ENCODE data around the gene CFAP221.

The CFAP221 gene

GRCh38 chr2:119544075-119544938 lies at the start of gene CFAP221:
Gene CFAP221 (plus strand): TSS chr2:119544449. CDS start chr2:119546132, 1,683 bp downstream.
- peak; percentile 52 for DNase-seq

- no peak for DNase-seq
Observed at GRCh38 chr2:119495948-119496347, 48.3 kb upstream of the CFAP221 start.

DNA sequence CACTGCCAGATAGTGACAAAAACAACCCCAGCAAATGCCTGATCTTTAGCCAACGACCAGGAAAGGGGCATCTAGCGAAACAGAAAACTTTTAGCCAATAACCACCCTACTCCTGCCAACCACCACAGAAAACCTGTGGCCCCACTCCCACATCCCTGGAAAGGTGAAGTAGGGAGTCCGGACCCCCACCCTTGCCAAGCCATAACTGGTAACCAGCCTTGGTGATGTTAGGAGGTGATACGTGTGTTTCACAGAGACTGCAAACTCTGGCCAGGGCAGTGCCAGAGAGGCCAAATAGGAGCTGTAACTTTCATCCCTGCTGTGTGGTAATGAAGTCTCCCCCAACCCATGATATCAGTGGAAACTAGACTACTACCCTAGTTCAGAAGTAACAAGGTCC lies 47.6 kb upstream of the CFAP221 start:
- no peak for DNase-seq

DNA sequence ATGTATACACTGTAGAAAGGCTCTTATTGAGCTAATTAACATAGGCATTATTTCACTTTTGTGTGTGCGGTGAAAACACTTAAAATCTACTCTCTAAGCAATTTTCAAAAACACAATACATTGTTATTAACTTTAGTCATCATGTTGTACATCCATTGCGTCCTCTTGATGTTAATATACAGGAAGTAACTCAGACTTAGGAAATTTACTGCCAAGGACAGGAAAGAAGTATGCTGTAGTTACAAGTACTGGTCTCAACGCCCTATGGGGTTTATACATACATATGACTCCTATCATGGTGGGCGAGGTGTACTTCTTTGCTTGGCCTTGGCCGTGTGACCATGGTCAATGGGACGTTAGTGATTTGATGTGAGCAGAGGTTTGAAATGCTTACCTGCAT lies 35.5 kb upstream of the CFAP221 start:
- DNase-seq = no peak

DNA sequence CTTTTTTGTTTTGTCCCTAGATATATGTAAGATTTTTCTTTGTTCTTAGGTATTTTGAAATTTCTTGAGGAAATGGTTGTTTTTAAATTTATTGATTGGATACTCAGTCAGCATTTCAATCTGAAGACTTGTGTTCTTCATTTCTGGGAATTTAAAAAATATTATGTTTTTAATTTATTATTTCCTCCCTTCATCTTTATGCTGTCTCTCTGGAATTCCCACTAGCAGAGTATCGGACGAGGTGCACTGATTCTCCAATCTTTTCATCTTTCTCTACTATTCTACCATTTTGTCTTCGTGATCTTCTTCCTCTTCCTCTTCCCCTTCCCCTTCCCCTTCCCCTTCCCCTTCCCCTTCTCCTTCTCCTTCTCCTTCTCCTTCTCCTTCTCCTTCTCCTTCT lies 32.3 kb upstream of the CFAP221 start:
- no peak for DNase-seq

GRCh38 chr2:119512946-119513345 lies 31.3 kb upstream of the CFAP221 start:
- no peak for DNase-seq

- DNase-seq = no peak
Observed at GRCh38 chr2:119513832-119514231, 30.4 kb upstream of the CFAP221 start.

- no peak for DNase-seq
Observed at GRCh38 chr2:119516121-119516520, 28.1 kb upstream of the CFAP221 start.

DNA sequence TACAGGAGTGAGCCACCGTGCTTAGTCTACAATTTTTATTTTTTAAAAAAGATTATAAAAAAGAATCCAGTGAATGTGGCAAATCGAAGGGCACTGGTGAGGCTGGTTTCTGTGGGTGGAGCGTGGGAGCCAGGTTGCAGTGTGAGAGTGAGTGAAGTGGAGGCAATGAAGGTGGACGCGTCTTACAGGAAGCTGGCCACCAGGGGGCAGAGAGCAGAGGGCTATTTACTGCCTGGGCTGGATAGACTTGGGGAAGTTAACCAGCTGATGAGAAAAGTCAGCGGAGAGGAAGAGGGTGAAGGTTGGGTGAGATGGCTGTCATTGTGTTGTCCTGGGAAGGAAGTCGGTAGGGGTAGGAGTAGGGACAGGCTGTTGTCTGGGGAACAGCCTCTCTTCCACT lies 26.8 kb upstream of the CFAP221 start:
- peak; percentile 48 for DNase-seq

- no peak for DNase-seq
Observed at GRCh38 chr2:119518401-119519056, 25.7 kb upstream of the CFAP221 start.

DNA sequence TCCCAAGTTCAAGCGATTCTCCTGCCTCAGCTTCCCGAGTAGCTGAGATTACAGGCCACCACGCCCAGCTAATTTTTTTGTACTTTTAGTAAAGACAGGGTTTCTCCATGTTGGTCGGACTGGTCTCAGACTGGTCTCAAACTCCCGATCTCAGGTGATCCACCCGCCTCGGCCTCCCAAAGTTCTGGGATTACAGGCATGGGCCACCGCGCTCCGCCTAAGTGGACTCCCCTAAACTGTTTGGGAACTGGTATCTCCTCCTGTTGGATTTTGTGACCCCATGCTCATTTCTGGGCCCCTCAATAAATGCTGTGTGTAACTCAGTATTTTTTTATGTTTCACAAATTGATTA lies 25.2 kb upstream of the CFAP221 start:
- DNase-seq = no peak

DNA sequence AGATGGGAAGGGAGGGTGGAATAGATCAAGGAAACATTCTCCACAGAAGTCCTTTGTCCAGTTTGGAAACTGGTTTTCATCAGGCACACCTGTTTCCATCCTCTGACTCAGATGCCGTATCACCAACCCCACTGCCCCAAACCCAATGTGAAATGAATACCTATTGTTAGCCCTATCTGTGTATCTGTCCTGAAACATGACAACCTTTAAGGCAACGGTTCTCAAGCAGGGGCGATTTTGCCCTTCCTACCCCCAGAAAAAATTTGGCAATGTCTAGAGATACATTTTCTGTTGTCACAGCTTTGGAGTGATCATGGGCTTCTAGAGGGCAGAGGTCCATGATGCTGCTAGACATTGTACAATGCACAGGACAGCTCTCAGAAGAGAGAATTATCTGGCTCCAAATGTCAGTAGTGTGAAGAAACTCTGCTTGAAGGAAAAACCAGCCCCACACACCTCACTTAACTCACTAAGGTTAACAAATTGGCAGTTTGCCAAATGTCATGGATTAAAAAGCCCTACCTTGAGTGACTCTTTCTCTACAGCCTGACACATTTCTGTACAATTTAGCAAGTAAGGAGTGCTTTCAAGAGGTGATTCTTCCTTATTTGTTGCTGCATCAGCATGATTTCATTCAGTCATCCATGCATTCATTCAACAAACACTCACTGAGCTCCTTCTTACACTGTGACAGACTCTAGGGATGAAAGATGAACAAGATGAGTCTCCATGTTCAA lies 23.4 kb upstream of the CFAP221 start:
- DNase-seq = no peak

DNA sequence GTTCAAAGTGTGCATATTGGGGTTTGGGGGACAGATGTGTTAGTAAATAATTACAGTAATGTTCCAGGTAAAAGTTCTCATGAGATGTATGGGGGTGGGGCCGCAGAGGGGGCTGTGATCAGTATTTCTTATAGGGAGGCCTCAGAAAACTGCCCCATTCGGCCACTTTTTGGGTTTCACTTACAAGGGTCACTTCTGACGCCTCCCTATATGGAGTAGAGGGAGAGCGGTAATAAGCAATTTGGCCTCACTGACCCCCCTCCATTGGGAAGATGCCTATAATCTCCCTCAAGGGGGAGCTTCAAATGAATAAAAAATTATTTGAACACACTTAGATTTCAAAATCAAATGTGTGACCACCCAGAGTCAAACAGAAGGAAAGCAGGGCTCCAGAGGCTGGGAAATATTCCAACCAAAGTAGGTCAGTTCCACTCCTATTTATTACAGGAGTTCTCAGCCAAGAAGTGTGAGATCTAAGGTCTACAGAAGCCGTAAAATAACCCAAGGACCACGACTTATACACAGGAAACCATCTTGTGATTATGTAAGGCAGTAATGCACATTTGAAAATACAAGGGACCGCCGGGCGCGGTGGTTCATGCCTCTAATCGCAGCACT lies 22.7 kb upstream of the CFAP221 start:
- DNase-seq = no peak

- DNase-seq = no peak
Observed at GRCh38 chr2:119522671-119523070, 21.6 kb upstream of the CFAP221 start.

DNA sequence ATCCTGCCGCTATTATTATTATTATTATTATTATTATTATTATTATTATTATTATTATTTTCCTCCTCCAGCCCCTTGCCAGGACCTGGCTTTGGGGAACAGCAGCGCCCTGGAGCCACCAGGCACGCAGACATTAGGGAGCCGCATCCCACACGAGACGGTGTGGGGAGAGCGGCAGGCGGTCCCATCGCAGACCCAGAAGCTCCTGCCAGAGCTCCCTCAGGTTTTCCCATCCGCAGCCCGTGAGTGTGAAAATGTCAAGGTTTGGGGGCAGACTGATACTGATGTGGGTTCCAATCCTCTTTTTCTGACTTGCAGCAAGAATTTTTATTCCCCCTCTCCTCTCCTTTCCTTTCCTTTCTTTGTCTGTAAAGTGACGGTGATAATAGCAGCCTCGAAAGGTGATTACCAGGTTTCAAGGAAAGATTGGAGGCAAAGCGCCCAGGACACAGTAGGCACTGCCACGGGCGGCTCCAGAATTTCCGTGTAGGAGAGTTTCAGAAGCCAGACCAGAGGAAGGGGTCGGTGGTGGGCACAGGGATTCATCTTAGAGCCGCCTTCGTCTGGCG lies 20.8 kb upstream of the CFAP221 start:
- DNase-seq = no peak

DNA sequence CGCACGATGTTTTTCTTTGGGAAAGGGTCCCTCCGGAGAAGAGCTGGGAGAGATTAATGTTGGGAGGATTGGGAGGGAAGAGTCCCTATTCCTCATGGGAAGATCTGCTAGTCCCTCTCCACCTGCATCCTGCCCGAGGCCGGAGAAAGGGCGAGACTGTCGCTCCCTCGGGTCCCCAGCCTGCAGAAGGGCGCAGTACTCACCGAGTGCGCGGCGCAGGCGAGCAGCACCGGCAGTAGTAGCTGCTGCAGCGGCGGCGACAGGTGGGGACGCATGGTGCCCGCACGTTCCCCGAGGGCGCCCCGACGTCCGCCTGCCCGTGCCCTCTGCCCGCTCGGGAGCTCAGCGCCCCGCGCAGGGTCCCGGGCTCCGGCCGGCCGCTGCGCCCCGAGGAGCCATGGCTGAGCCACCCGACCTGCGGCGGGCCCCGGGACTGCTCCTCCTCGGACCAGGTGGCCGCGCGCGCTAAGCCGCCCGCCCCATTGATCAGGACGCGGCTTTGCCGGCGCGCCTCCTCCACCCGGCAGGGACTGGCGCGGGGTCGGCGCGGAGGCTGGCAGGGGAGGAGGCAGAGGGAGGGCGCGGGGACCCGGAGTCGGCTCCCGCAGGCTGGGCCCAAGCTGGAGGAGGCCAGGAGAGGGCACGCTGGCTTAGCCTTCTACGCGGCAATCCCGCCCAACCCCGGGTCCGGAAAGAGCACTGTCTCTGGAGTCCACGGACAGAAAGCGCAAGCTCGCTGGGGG lies 20.1 kb upstream of the CFAP221 start, which contains the start of gene SCTR:
SCTR (minus strand) TSS at position 532 of the 743 bp plus-strand sequence; CDS start at position 275, 257 bp downstream.
- no peak for DNase-seq

GRCh38 chr2:119525614-119526013 lies 18.6 kb upstream of the CFAP221 start:
- no peak for DNase-seq

DNA sequence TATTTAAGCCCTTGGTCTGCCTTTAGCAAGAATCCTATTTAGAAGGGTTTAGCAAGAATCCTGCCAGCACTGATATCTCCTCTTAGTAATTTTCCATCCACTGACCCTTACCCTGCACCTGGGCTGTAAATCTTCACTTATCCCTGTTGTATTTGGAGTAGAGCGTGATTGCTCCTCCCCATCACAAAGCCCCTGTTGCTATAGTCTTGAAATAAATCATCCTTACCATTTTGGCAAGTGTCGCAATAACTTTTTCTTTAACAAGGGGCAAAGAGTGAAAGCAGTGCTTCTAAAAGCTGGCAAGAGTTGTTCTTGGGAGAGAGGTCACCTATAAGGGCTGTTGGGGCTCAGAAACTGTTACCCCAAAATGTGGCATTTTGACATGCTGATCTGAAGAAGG lies 16.2 kb upstream of the CFAP221 start:
- DNase-seq = no peak

GRCh38 chr2:119531292-119531691 lies 13.0 kb upstream of the CFAP221 start:
- DNase-seq = no peak

GRCh38 chr2:119533560-119533959 lies 10.7 kb upstream of the CFAP221 start:
- no peak for DNase-seq

GRCh38 chr2:119536211-119536610 lies 8.0 kb upstream of the CFAP221 start:
- DNase-seq = no peak

GRCh38 chr2:119536707-119537106 lies 7.5 kb upstream of the CFAP221 start:
- no peak for DNase-seq
